NK-92 (cell line): ENCODE data around the gene ERN1.
"Not testable (repeated sequence)": the region's sequence is repeated elsewhere in the genome, so short reads cannot be mapped to it uniquely, and the experiment has no call there.

ENCODE experiments used
- DNase-seq: peaks from one replicate; lab custom pipeline; 2025; ENCODE audit not compliant: unreplicated experiment; lab: John Stamatoyannopoulos, UW

The ERN1 gene

GRCh38 chr17:64138441-64138840, 8.5 kb upstream of the ERN1 start:
- no peak for DNase-seq

DNA sequence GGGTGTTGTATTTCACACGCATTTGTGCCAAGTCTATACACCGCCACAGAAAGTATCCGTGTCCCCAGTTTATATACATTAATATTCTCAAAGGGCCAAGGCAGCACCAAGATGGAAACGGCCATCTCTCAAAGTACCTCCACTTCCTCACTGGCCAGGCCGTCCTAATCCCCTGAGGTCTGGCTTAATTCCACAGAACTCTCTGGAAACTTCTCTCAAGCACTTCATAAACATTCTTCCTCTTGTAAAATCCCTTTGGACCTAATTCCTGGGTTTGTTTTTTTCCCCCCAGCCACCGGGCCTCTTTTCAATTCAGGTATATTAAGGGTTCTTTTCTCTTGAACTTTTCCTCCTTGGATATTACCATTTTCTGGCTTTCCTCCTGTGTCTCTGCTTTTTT, 5.1 kb upstream of the ERN1 start:
- no peak for DNase-seq

GRCh38 chr17:64134216-64134970, 4.4 kb upstream of the ERN1 start:
- DNase-seq = no peak

GRCh38 chr17:64133546-64134215, 3.7 kb upstream of the ERN1 start:
- no peak for DNase-seq

DNA sequence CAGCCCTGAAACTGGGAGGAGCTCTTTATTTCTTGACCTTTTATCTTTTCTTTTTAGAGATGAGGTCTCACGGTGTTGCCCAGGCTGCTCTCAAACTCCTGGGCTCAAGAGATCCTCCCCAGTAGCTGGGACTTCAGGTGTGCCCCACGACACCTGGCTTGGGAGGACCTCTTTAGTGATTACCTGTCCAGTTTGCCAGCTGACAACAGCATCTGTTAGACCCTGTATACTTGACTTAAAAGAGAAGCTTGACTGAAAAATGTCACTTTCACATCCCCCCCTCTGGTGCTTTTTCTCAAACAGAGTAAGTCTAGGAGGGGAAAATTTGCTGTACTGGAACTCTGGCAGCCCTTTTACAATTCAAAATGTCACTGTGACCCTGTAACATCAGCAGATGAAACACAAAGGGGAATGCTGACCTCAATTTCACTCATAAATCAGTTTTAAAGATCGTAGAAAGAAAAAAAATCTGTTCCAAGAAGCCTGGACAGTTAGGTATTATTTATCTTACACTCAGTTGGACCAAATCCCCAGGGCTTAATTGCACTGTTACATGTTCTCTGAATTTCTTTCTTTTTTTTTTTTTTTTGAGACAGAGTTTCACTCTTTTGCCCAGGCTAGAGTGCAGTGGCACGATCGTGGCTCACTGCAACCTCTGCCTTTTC, 1.8 kb upstream of the ERN1 start:
- no peak for DNase-seq

GRCh38 chr17:64130559-64131001, 636 bp upstream of the ERN1 start:
- no peak for DNase-seq

- DNase-seq = no peak
These were observed 504 bp downstream of the ERN1 start for GRCh38 chr17:64129515-64129764.

GRCh38 chr17:64128787-64129514, 993 bp downstream of the ERN1 start:
- DNase-seq = no peak

DNA sequence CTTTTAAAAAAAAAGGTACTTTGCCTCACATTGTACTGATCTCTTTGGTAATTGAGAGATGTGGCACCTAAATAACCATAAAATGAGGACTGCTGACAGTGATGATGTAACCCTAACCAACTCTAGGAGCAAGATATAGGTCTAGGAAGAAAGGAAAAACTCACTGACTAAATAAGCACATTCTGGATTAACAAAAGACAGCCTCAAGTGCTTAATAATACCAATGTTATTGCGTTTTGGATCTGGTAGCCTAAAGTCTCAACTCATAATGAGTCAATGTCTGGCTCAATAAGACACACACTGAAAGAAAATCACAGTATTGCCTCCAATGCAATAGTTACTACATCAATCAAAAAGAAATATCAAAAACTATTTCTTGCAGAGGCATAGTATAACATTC, 3.0 kb downstream of the ERN1 start:
- DNase-seq = no peak

DNA sequence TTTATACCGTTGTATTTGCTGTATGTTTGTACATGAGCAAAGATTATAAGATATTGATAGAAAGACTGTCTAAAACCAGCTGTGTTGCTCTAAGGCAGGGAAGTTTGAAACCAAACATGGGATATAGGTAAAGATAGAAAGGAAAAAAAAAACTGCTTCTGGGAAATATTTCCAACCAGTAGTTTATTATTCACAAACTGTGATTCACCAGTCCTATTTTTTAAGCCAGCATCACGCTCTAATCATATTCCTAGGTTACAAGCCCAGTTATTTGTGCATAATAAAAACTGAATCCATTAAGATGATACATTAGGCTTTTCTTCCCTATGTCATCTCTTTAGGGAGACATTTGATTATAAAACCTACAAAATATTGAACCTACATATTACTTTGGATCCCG, 4.0 kb downstream of the ERN1 start:
- DNase-seq = no peak

DNA sequence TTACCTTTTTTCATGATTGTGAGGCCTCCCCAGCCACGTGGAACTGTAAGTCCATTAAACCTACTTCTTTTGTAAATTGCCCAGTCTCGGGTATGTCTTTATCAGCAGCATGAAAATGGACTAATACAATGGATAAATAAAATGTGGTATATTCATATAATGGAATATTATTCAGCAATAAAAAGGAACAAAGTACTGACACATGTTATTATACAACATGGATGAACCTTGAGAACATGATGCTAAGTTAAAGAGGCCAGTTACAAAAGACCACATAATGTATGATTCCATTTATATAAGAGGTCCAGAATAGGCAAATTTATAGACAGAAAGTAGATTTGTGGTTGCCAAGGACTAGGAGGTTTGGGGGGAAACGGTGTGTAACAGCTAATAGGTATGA, 5.3 kb downstream of the ERN1 start:
- DNase-seq = no peak

GRCh38 chr17:64123114-64123513, 6.8 kb downstream of the ERN1 start:
- DNase-seq = no peak

GRCh38 chr17:64120972-64121786, 8.8 kb downstream of the ERN1 start:
- not testable (repeated sequence) for DNase-seq

GRCh38 chr17:64120159-64120810, 9.7 kb downstream of the ERN1 start:
- DNase-seq = no peak

DNA sequence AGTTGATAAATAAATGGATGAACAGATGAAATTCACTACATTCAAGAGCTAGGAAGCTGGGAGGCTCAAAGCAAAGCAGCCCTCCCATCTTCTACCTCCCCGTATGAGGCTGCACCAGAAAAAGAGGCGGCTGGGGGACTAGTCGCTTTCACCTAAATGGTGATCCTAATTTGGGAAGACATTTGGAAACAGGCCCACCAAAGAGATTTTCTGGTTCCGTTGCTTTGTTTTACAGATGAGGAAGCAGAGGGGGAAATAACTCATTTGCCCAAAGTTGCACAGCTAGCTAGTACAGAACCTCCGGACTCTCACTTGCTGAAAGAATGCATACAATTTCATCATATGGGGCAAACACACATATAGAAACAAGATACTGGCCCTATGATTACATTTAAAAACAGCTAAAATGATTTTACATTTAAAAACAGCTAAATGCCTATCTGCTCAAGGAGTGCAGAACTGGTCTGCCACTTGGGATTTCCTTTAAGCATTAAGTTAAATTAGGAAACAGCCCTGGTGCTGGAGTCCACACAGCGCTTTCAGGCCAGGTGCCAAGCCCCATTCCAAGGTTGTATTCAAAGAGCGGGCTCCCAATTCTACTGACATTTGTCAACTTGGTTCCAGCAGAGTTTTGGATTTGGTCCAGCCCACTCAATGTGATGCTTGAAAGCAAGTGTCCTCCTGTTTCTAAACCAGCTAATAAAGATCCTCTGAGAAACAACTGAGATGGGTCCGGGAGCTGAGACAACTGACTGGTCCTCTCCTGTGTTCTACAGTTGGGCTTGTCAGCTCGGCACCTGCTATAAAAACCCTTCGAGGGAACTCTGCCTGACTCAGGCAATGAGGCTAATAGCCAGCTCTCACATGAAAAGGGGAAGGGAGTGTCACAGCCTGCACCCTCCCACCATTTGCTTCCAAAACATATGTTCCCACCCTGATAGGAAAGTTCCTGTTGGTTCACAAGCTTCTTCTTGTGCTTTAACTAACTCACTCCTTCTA, 11.7 kb downstream of the ERN1 start:
- no peak for DNase-seq

- DNase-seq = no peak
These were observed 14.0 kb downstream of the ERN1 start for GRCh38 chr17:64115822-64116534.

DNA sequence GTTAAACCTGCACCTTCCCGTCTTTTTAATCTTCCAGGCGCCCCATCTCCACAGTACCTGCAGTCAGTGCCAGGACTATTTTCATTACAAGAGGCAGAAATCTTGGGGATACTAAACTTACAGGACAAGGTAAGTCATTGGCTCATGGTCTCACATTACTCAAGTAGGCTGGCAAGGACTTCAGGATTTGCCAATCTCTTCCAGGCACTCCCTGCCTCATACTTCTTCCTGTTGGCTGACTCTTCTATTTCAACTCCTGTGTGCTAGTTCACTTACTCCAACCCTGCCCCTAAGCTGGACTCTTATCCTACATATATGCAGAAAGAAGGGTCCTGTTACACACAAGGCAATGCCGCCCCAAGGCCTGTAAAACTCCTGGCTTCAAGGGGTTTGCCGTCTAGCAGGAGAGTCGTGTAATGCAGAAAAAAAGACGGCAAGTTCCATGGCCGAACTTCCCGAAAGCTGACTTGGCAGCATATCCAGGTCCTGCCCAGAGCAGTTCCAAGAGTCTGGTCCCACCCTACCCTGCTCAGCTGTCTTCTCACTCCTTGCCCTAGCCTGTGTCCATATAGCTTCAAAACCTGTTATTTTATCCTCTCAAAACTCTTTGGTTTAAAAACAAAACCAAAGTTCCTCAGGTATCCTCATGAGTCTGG, 14.8 kb downstream of the ERN1 start:
- no peak for DNase-seq

DNA sequence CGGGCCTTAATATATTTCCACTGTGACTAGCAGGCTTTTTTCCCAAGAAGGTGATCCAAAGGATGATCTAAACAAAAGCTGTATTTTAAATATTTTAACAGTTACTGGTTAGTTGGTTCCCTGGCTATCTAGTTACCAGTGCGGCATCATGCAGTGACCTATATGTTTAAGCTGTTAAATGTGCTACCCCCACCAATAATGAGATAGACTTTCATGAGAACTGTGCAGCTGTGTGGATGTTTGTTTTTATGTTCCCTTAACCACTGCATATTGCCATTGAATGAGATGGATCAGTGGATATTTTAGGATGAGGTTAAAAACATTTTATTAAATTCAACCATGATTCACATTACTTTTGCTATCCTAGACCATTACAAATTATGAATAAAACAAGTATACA, 16.9 kb downstream of the ERN1 start:
- no peak for DNase-seq
